ENCODE measurements around the gene VPS26C. TPM values are rescaled to one million over a fixed set of nuclear protein-coding genes. Genes with fewer than 3 reads are reported as not detected.

Gene VPS26C
- polyA plus RNA-seq, 2 of the 4 experiments (the other 2 are of a cell fraction): 24.2 to 29.5 TPM

DNA sequence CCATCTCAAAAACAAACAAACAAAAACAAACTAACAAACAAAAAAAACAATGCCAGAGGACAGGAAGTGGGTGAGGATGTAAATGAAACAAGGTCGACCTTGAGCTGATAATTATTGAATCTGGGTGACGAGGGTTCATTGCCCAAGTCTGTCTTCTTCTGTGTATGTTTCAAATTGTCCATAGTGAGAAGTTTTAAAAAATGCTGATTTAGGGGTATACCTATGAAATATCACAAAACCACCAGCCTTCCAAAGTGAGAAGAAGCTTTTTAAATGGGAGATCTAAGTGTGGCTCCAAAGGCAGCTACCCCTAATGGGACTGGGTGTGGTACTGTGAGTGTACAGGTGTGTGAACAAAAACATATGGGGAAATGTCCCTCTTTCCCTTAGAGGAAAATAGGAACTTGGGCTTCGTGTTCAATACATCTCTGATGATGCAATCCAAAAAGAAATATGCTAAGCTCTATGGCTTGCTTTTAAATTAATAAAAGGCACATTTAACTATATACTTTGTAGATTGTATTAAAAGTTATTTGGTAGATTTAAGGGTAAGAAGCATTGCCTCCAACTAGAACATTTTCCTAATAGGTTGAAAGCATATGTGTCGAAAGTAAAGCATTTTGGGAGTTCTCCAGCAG lies 33.1 kb upstream of the VPS26C start:
- Histone ChIP-seq H3K9me3 (no peaks in the 10 kb centered on the region), H3K4me1 (no peaks in the 10 kb centered on the region), H3K4me2 (no peak overlapping the region), H3K4me3 (no peak overlapping the region), H3K27ac (no peak overlapping the region)
- peak; percentile 52 for TF ChIP-seq MAFK (IDR thresholded peaks at IDR 0.05; ENCODE audit: partially characterized antibody)
- no peak for TF ChIP-seq RCOR1 (IDR thresholded peaks at IDR 0.05; ENCODE audit: low read depth, low read length)
- DNase-seq (ENCODE audit: low read depth in 1 of 2, low spot score in 1 of 2): no peak
- FAIRE-seq: no peak
- POLR2A ChIA-PET: no interaction called here
- 48% methylated on average over 4 of the region's 4 CpGs for WGBS (ENCODE audit: missing lambda C conversion rate)
- ATAC-seq: no peak
- CTCF ChIA-PET: interaction anchor here (1.4 kb wide), 1 partner anchor 10 kb away, joined by 4 read pairs; no protein-coding TSS in a partner anchor

DNA sequence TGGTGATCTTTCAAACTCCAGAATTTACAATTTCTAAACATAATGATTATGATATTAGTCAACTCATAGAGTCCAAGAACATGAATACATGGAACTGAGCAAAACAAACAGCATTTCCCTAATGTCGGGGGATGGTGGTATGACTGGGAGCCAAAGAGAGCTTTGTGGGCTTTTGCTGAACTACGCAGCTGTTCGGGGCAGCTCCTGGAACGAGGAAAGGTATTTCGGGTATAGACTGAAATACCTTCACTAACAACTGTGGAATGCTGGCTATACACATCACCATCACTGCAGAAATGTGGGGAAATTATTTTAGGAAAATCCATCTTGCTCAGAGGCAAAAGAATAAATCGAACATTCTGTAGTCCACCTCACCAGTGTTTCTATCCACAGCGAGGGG lies 30.2 kb upstream of the VPS26C start:
- H3K27ac ChIP-seq: no peak overlapping the region
- TF ChIP-seq FOSB (CRISPR knock-in tag; IDR thresholded peaks at IDR 0.05): no peak
- TF ChIP-seq RAD21 (conservative IDR thresholded peaks at IDR 0.05 in 1 of 2, IDR thresholded peaks at IDR 0.05 in 1 of 2): no peak
- TF ChIP-seq MAFK (IDR thresholded peaks at IDR 0.05; ENCODE audit: partially characterized antibody): no peak
- no peak for TF ChIP-seq CEBPB (IDR thresholded peaks at IDR 0.05)
- TF ChIP-seq MYC (IDR thresholded peaks at IDR 0.05; ENCODE audit: borderline replicate concordance, low read length): no peak
- no peak for TF ChIP-seq SREBF2 (IDR thresholded peaks at IDR 0.05)
- TF ChIP-seq HOXA7 (CRISPR knock-in tag; IDR thresholded peaks at IDR 0.05): no peak
- TF ChIP-seq TFCP2L1 (CRISPR knock-in tag; IDR thresholded peaks at IDR 0.05): no peak
- TF ChIP-seq ZSCAN20 (CRISPR knock-in tag; IDR thresholded peaks at IDR 0.05): no peak
- no peak for TF ChIP-seq KDM1A (IDR thresholded peaks at IDR 0.05; ENCODE audit: low read depth)
- no peak for TF ChIP-seq RCOR1 (IDR thresholded peaks at IDR 0.05; ENCODE audit: low read depth, low read length)
- no peak for TF ChIP-seq PHF8 (IDR thresholded peaks at IDR 0.05; ENCODE audit: borderline replicate concordance, low read depth)
- TF ChIP-seq RFX5 (IDR thresholded peaks at IDR 0.05): no peak
- no peak for TF ChIP-seq ESRRA (IDR thresholded peaks at IDR 0.05; ENCODE audit: borderline replicate concordance, low read length)
- TF ChIP-seq NR3C1 (IDR thresholded peaks at IDR 0.05): no peak
- no peak for TF ChIP-seq TP53 (CRISPR knock-in tag; IDR thresholded peaks at IDR 0.05)
- no peaks in the 10 kb centered on the region for H3K4me1 ChIP-seq
- FAIRE-seq (no peak), DNase-seq (ENCODE audit: low read depth in 1 of 2, low spot score in 1 of 2) (no peak), ATAC-seq (no peak)
- WGBS (ENCODE audit: missing lambda C conversion rate): 61% methylated on average over 7 of the region's 7 CpGs
- H3K4me3 ChIP-seq: no peak overlapping the region
- no peaks in the 10 kb centered on the region for H3K9me3 ChIP-seq
- ChIA-PET CTCF (no interaction called here), POLR2A (no interaction called here)
- H3K4me2 ChIP-seq: no peak overlapping the region

DNA sequence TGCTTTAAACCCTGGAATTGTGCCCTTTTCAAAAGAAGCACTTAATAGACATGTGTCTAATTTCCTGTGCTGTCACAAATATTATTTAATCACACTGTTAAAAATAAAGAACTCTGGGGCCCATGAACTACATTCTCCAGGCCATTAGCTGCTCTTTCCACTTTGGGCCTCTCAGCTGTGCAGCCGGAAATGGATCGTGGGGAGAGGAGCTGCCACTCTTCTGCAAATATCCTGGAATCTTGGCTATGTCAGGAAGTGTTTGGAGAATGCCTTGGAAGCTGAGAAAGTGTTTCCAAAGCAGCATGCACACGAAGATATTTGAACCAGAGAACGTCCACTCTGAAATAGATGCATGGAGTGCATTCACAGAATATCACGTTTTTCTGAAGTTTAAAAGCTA lies 27.5 kb upstream of the VPS26C start:
- TF ChIP-seq ZNF302 (CRISPR knock-in tag; IDR thresholded peaks at IDR 0.05): no peak
- TF ChIP-seq HEYL (CRISPR knock-in tag; IDR thresholded peaks at IDR 0.05): no peak
- TF ChIP-seq CHD4 (IDR thresholded peaks at IDR 0.05; ENCODE audit: borderline replicate concordance): no peak
- TF ChIP-seq CHD2 (IDR thresholded peaks at IDR 0.05; ENCODE audit: low read length, partially characterized antibody): no peak
- TF ChIP-seq EHF (CRISPR knock-in tag; IDR thresholded peaks at IDR 0.05): no peak
- TF ChIP-seq BHLHE40 (IDR thresholded peaks at IDR 0.05; ENCODE audit: low read depth, low read length): no peak
- no peak for TF ChIP-seq RFX5 (IDR thresholded peaks at IDR 0.05)
- TF ChIP-seq CEBPB (IDR thresholded peaks at IDR 0.05): no peak

DNA sequence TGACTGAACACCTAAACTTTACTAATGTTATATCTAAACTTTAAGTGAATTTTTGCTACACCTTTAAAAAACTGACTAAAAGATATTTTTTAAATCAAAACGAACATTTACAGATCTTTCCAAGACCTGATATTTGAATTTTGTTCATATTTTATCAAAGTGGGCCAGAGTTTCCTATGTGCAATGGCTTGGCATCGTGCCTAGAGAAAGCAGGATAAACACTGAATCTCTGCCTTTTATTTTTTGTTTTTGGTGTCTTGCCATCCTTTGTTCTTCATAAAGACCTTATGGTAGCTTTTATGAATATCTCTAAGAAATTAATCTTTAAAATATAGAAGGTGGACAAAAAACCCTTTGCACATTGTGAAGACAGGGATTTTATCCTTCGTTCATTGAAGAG lies 25.8 kb upstream of the VPS26C start:
- WGBS (ENCODE audit: missing lambda C conversion rate): 52% methylated on average over 3 of the region's 3 CpGs
- H3K4me1 ChIP-seq: no peaks in the 10 kb centered on the region
- H3K4me3 ChIP-seq: no peak overlapping the region
- TF ChIP-seq SMC3 (IDR thresholded peaks at IDR 0.05) (no peak), ZFP36 (IDR thresholded peaks at IDR 0.05; ENCODE audit: borderline replicate concordance, partially characterized antibody) (no peak), TFCP2L1 (CRISPR knock-in tag; IDR thresholded peaks at IDR 0.05) (no peak)
- no peak for ATAC-seq
- no peaks in the 10 kb centered on the region for H3K9me3 ChIP-seq
- no peak overlapping the region for H3K4me2 ChIP-seq
- CTCF ChIA-PET: no interaction called here
- no peak for FAIRE-seq
- H3K27ac ChIP-seq: no peak overlapping the region
- POLR2A ChIA-PET: no interaction called here
- DNase-seq (ENCODE audit: low read depth in 1 of 2, low spot score in 1 of 2): no peak

More for the DNA sequence above, 27.5 kb upstream of the VPS26C start:
- WGBS (ENCODE audit: missing lambda C conversion rate): 68% methylated on average over 5 of the region's 5 CpGs
- Histone ChIP-seq H3K9me3 (no peaks in the 10 kb centered on the region), H3K27ac (no peak overlapping the region), H3K4me3 (no peak overlapping the region), H3K4me2 (no peak overlapping the region), H3K4me1 (no peaks in the 10 kb centered on the region)
- DNase-seq (ENCODE audit: low read depth in 1 of 2, low spot score in 1 of 2) (no peak), FAIRE-seq (no peak), ATAC-seq (no peak)
- CTCF ChIA-PET: no interaction called here
- POLR2A ChIA-PET: no interaction called here
